Endothelial cell of umbilical vein (primary cell): ENCODE measurements around the gene HIVEP3.

Experiments used
- CTCF ChIP-seq, 2 donors: IDR thresholded peaks; 1 replicate in 1 of 2; 2 replicates in 1 of 2; pipeline ENCODE4 v1.5.1; 2011; ENCODE audit warnings: low read length in 2 of 2, mild to moderate bottlenecking in 2 of 2, moderate library complexity in 2 of 2, control low read depth in 1 of 2, inconsistent platforms in 1 of 2, low read depth in 1 of 2; ENCODE audit not compliant: insufficient read depth in 1 of 2; ENCODE audit errors: extremely low read depth in 1 of 2
- EZH2 ChIP-seq: IDR thresholded peaks from 2 replicates; pipeline ENCODE4 v1.6.1; 2012; ENCODE audit warnings: borderline replicate concordance, low read depth, mild to moderate bottlenecking, moderate library complexity, low read length, inconsistent platforms; ENCODE audit not compliant: severe bottlenecking
- POLR2A ChIP-seq: IDR thresholded peaks from 2 replicates; pipeline ENCODE4 v1.6.1; 2012; ENCODE audit warnings: low read depth, mild to moderate bottlenecking, control low read depth, low read length
- TF ChIP-seq, protein P1 (sequence below): IDR thresholded peaks from 2 replicates; pipeline ENCODE4 v1.6.1; 2011; ENCODE audit not compliant: insufficient read depth, insufficient read length

GRCh38 chr1:41802532-41803501 lies 115.9 kb downstream of the HIVEP3 start:
- TF ChIP-seq CTCF (IDR thresholded peaks at IDR 0.05; ENCODE audit: extremely low read depth in 1 of 2, insufficient read depth in 1 of 2, low read depth in 1 of 2, low read length in 2 of 2) = no peak
- TF ChIP-seq POLR2A = no peak
- TF ChIP-seq, protein P1, sequence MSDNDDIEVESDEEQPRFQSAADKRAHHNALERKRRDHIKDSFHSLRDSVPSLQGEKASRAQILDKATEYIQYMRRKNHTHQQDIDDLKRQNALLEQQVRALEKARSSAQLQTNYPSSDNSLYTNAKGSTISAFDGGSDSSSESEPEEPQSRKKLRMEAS = no peak
- no peak for TF ChIP-seq EZH2
